GM18511 (cell line): Measurements from ENCODE around the gene CALML5.

Experiments used
- ATAC-seq: cut with Tn5 transposase; IDR thresholded peaks from one replicate; pipeline ENCODE4 v1.9.1; 2021; ENCODE audit warnings: mild to moderate bottlenecking, moderate library complexity; ENCODE audit not compliant: unreplicated experiment

CALML5 gene

DNA sequence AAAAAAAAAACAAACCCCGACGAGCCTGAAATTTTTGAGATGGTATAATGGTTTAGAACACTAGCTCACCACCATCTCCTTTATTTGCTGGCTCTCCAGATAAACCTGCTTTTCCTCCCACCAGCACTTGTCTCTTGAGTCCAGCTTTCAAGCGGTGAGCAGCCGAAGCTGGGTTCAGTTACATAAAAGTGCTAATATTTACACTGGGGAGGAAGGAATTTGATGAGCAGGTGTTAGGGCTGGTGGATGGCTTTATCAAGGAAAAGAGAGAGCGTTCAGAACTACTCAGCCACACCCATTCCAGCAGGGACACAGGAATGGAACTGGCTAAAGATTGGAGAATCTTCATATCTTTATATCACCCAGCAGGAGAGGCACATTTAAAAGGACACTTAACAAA, 18.8 kb upstream of the CALML5 start:
- ATAC-seq: no peak

DNA sequence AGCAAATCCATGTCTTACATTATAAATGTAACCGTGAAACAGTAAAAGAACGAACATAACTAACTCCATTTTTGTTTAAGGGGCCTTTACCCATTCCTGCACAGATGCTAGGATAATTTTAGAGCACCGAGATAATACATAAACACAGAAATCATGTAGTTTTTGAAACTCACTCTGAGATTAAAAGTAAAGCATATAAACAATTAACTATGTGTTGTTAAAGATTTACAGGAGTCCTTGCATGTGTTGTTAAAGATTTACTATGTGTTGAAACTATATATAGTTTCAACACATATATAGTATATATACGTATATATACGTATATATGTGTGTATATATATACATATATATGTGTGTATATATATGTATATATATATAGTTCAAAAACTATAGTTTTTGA, 18.2 kb upstream of the CALML5 start:
- ATAC-seq: no peak

DNA sequence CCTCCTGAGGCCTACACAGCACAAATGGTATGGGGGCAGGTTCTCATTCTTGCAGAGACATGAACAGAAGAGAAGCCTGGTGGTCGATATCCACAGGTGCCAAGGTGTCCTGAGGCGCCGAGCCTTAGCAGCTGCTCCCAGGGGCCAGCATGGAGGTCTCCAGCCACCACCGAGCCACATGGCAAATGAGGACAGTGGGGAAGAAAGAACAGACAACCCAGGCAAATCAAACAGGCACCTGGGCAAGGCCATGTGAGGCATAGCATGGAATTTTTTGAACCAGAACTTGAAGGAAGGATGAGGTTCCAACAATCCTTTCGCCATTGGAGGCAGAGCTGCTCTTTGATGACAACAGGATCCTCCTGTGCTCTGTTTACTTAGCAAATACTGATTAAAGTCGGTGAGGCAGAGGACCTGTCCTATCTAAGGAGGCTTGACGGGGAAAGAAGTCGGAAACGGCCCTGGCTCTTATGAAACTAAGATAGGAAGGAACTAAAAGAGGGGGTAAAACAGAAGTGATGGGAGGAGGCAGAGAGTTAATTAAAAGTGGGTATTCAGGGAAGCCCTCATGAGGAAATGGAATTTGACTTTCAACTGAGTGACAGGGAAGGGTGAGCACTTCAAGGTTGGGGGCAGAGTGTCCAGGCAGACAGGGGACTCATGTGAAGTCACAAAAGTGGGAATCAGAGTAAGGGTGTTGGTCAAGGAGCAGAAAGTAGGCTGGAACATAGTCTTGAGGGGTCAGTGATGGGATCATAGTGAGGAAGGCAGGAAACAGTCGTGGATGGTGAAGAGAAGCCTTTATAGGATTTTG, 16.8 kb upstream of the CALML5 start:
- no peak for ATAC-seq

DNA sequence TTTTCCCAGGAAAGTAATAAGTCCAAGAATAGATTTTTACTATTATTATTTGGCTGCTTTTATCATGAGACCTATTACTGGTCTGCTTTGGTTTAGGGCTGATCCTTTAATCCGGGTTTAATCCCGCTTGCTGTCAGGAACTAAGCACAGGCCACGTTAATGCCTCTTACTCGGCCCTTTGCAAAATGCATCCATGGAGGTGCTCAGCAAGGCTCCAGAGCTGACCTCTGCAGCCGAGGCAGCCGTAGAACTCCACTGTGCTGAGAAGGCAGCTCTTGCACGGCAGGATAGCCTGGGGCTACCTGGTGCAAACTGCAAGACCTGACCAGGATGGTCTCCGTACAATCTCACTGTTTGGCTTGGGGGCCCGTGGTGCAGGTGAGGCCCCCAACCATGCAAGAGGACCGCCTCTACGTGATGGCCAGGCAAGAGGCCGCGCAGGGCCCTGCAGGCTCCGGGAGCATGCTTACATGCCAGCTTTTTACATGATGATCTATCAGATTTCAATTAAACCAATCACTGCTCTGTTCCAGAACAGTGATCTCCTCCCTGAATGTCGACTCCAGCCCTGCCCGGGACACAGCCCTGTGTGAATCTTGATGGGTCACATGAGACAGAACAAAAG, 15.0 kb upstream of the CALML5 start:
- ATAC-seq: no peak

DNA sequence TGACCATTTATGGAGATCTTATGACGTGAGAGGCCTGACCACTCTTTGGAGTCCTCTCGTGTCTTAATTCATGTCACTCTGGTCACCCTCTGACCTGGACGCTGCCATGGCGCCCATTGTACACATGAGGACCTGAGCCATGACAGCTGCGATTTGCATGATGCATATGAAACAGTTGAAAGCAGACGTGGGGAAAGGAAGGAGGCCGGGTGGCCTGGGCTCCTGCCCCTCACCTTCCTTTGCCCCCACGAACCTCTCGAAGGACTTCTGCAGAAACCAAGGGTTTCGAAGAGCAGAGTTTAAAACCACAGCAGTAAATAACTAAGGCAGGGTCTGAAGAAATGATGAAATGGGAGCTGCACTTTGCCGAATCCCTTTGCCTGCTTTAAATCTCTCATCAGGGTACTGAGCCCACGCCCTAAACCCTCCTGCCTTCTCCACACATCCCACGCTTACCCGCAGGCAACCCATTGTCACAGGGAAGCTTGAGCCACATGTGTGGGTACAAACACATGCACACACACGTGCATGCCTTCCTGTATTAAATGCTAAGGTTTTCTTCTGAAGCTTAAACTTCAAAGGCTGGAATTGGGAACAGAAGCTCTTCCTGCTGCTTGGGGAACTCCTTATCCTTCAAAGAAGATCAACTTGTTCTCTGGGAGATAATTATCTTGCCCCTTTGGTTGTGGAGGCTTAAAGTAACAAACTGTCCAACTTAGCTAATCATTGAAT, 13.7 kb upstream of the CALML5 start:
- ATAC-seq: no peak

DNA sequence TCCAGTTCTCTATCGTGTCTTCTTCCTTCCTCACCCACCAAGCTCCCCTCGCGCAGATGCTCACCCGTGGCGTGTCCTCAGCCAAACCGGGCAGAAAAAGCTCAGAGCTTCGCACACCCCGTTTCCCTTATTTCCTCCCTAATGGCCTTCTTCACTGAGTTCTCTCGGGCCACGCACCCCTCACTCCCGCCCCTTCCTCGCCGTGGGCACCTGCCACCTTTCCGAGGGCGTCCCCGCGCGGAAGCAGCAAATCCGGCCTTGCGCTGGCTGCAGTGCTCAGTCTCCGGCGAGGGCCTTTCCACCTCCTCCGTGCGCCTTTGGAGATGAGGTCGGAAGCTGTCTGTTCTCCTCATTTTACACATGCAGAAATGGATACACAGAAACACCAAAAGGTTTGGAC, 13.0 kb upstream of the CALML5 start:
- ATAC-seq: no peak

DNA sequence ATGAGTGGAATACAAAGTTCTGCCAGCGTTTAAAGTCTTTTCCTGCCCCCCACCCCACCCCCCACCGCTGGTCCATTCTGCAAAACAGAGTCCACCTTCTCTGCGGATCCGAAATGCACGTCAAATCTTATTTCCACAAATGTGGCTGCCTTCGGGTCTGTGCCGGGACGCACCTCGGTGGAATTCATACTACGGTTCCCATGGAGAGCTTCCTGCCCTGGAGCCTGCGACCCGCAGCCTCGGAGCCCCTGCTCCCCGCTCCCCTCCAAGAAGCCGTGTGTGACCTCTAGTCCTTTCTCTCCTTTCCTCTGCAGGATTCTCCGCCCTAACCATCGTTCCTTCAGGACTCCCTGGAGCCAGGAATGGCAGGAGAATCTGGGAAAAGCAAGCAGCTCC, 12.5 kb upstream of the CALML5 start:
- ATAC-seq: no peak

DNA sequence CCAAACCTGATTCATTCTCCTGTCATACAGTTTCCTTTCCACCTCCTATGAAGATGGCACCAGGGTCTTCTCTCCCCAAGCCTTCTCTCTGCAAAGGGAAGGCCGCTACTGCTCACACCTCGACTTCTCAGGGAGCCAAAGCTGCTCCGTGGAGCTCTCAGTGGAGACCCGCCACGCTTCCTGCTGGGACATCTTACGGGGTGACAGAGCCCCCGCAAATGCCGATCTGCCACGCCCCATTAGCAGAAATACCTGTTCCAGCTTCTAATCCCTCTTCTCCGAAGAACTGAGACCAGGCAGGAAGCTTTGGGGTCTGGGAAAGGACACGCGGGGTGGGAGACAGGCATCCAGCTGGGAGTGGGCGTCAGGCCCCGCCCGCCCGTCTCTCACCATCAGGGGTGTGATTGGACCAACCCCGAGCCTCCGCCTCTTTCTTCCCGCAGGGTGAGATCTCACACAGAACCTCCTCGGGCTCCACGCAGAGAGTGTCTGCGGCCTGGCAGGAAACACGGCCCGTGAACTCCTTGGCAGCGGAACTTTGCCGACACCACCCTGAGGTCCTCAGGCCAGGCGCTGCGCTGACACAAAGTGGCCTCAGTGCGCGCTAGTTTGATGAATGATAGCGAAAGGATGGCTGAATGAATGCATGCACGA, 12.0 kb upstream of the CALML5 start:
- no peak for ATAC-seq

DNA sequence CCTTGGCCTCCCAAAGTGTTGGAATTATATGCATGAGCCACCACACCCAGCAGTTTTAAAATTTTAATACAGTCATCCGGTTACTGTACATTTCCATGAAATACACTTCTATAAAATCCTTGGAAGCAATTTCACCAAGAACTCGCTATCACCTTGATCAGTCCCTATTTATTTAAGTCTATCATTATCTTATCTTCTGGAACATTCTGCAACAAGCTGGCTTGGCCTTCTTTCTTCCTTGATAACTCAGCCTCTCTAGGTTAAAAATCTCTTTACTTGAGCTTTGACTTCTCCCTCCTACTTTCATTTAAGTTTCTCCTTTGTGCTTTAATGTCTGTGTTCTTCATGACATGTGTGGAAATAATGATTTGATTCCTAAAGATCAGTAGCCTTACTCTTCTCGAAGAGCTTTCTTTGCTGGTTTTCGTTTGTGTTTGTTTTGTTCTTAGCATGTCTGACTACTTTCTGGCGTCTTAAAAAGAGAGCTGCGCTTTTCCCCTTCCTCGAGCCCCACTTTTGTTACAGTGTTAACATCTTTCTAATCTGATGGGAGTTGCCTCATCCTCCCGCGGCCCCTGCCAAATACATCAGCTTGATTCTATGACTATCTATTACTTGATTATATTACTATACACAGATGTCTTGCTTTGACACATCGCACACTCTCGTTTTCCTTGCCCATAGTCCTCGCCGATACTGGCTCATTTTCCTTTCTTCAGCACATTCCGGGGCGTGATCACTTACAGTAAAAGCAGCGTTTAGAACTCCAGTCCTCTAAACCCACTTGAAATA, 11.1 kb upstream of the CALML5 start:
- ATAC-seq: no peak

DNA sequence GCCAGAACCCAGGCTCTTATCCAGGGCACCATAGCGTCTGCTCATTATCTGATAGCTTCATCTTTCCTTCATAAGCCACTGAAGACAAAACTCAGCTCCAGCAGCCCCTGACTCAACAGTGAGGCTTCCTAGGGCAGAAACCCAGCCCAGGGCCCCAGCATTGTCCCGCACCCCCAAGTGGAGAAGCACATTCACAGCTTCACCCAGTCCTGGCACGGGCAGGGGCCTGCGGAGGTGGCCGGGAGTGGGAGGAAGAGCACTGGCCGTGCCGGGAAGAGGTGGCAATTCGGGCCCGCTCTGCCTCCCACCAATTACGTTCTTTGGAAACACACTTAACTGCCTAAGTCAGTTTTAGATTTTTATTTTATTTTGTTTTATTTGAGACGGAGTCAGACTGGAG, 10.3 kb upstream of the CALML5 start:
- ATAC-seq: no peak

DNA sequence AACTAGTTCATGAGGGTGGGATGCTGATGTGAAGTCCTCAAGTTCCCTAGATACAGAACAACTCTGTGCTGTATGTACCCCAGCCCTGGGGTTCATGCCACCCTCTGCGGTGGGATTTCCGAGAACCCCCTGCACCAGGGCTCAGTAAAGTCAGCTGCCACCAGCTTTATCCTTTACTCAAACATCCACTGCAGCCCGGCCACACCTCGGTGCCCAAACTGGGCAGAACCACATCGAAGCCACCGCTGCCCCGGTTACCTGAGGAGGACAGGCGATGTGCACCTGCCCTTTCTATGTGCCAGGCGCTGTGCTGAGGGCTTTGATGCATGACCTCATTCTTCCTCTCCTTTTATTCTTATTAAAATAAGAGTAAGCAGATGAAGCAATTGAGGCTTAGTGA, 9.9 kb upstream of the CALML5 start:
- ATAC-seq: no peak

DNA sequence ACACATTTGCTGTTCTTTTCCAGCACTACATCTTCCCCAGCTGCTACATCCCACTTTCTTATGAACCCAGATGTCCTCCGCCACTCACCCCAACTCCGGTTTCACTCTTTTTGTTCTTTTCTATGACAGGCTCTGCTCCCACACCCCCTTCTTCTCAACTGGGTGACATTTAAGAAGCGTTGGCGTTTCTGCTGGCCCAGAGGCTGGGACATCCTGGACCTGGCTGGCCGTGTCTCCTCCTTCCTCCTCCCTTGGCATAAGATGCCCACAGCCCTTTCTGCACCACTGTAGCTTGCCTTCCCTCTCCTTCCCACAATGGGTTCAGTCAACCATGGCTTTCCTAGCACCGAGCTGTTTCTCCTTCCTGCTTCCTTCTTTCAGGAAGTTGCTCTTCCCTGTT, 9.4 kb upstream of the CALML5 start:
- no peak for ATAC-seq

DNA sequence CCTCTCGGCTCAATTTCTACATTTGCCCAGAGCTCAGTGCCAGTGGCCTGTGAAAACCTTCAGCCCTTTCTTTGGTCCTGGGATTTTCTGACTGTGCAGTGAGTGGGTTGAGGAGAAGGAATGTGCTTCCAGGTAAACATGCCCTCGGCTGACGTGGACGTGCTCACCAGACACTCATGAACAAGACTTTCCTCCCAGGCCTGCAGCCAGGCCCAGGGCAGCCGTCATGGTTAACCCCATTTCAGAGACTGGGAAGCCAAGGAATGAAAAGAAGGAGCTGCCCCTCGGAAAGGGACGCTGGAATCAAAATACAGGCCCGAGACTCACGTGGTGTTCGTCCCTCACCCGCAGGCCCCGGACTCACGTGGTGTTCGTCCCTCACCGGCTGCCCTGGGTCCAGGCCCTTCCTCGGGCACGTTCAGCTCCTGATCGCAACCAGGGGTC, 8.8 kb upstream of the CALML5 start:
- no peak for ATAC-seq

DNA sequence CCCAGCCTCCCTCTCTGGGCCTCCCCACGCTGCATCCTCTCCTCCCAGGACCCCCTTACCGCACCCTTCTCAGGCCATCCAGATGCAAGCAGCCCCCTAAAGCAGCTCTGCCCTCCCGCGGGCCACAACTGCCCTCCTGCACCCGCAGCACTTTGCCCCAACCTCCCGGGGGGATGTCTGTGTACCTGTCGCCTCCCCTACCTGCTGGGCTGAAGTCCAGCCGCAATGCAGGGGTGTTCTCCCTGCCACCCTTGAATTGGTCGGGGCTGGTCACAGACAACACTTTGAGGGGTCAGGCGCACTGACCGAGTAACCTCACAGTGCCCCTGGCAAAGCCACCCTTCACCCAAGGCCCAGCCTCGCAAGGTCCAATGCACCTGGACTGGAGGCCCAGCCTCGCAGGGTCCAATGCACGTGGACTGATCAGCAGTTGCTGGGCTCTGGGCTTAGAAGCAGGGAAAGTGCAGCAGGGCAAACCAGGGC, 8.3 kb upstream of the CALML5 start:
- no peak for ATAC-seq

DNA sequence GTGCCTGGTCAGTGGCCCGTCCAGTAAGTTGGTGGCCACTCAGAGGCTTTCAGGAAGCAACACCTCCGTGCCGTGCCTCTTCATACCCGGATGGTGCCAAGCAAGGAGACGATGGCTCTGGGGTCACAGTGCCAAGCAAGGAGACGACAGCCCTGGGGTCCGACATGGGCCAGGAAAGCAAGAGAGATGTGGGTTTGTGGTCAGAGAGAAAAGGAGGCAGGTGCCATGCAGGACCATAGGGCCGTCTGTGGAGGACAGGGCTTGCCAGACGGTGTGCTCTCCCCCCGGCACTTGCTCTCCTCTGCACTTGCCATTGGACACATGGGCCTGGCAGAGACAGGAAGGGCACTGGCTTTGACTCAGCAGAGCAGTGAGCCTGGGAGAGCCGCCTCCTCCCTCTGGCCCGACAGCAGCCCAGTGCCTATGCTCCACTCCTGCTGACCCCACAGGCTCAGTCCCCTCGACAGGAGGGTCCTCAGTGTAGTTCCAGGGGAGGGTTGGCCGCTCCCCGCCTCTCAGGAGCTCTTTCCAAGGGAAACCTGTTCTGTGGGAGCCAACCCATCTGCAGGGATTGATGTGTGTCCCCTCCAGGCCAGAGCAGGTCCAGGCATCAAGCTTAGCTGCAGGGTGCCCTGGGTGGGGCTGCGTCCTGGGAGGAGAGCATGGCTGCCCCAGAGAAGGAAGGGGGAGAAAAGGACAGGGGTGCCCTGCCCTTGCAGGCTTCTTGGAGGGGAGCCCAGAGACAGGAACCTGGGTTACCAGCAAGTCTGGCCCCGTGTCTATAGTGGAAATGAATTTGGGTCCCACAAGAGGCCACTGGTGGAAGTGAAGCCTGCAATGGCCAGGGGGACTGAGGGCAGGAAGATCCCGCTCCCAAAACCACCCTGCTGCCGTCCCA, 7.6 kb upstream of the CALML5 start:
- no peak for ATAC-seq

DNA sequence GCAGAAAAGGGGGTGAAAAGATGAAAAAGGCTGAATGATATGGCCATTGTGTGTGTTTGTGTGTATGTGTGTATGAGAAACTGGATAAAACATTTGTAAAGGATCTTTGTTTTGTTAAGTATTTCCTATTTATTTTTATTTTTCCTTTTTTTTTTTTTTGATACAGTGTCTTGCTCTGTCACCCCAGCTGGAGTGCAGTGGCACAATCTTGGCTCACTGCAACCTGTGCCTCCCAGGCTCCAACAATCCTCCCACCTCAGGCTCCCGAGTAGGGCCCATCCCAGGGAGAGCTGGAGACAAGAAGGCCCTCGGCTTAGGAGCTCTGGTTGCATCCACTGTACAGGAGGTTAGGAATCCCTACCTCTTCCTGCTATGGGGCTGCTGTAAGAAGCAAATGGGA, 6.9 kb upstream of the CALML5 start:
- ATAC-seq: no peak

DNA sequence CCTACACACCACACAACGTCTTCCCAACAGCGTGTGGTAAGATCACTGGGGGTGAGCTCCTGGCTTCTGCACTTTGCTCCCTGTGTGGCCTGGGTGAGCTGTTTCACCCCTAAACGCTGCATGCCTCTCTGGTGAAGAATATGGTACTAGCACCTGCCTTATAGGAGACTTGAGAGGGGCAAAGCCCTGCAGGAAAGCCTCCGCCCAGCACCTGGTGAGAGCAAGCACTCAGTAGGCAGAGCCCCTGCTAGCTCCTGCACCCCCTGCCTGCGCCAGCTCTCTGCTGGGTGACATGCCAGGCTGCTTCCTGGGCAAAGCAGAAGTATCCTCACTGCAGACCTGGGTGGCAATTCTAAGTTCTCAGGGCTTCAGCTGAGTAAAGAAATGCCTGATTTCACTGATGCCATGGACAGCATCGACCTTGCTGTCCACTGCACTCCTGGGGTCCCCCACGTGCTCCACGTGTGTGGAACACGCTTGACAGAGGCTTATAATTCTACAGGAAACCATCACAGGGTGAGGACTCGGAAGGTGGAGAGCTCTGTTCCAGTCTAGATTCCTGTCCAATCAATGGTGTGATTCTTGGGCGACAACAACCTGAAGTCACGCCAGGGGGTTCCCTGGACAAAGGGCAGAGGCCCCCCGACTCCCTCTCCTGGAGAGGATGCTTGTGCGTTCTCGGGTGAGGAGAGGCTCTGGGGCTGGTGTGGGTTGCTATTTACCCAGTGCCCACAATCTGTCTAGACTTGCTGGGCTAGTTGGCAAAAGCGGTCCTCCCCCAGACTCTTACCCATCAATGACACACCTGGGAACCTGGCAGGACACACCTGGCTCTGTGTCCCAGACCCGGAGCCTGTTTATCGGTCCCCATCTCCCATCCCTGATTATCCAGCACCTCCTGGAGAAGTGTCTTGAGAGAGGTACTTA, 5.0 kb upstream of the CALML5 start:
- ATAC-seq: no peak

DNA sequence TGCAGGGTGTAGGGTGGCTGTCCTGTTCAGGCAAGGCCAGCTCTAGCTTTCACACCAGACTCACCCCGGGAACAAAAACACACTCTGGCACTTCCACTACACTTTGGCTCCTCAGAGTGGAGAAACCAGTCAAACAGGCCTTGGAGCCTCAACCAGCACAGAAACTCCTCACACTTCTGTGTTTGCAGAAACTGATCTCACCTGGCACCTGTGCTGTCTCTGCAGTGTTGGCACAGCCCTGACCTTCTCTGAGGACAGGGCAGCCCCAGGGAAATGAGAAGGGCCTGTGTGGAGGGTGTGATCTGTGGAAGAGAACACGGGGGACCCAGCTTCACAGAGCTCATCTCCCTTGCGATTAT, 4.1 kb upstream of the CALML5 start:
- no peak for ATAC-seq
